ENCODE results near the gene ALDH3B2.

Gene ALDH3B2

DNA sequence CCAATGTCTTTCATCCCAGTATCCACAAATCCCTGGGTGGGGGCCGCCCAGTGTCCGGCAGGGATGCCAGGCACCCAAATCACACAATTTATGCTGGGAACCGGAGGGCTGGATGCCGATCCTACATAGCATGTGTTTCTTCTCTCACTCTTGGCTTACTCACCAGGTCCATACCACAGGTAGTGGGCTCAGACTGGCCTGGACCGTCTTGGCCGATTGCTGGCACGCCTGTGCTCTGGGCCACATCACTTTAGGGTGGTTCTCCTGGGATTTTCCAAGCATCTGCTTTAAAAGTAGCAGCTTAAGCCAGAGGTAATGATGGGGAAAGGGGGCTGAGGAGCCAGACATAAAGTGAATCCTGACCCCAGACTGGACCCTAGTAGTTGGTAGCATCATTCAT lies 22.6 kb upstream of the ALDH3B2 start:
- no peak overlapping the region for H3K27ac ChIP-seq (ENCODE audit: low read length, poor library complexity, severe bottlenecking)
- no peak overlapping the region for H2BK12ac ChIP-seq (ENCODE audit: low read length in 2 of 2)
- peaks cover 8 to 36% of the 10 kb centered on the region in 2 experiments for H3K27me3 ChIP-seq (ENCODE audit: control insufficient read depth in 1 of 2, insufficient read depth in 1 of 2, low read length in 2 of 2)
- peaks cover 7% of the 10 kb centered on the region for H3K9me3 ChIP-seq (ENCODE audit: control insufficient read depth, low read length)
- H2AK5ac ChIP-seq (ENCODE audit: low read length, severe bottlenecking): no peak overlapping the region
- H2BK120ac ChIP-seq (ENCODE audit: low read depth, low read length): no peak overlapping the region
- no peak overlapping the region for H2AFZ ChIP-seq (ENCODE audit: low read depth, low read length)
- H3K4ac ChIP-seq (ENCODE audit: low read depth in 1 of 2, low read length in 2 of 2): no peak overlapping the region
- no peak overlapping the region for H2BK15ac ChIP-seq (ENCODE audit: low read depth, poor library complexity, severe bottlenecking)
- H3K4me1 ChIP-seq (ENCODE audit: control insufficient read depth, insufficient read depth, low read depth, low read length): no peaks in the 10 kb centered on the region
- H3K4me2 ChIP-seq (ENCODE audit: low read length, poor library complexity, severe bottlenecking): no peak overlapping the region
- no peak overlapping the region for H4K91ac ChIP-seq (ENCODE audit: low read length)
- no peak overlapping the region for H3K18ac ChIP-seq (ENCODE audit: low read depth in 1 of 2, low read length in 2 of 2)
- H3K4me3 ChIP-seq (ENCODE audit: insufficient read depth in 1 of 2, low read depth in 1 of 2, low read length in 2 of 2): no peak overlapping the region
- no peaks in the 10 kb centered on the region for H3K79me1 ChIP-seq (replicated peaks; ENCODE audit: low read length, poor library complexity, severe bottlenecking)
- H3K36me3 ChIP-seq (ENCODE audit: control insufficient read depth in 1 of 2, insufficient read depth in 2 of 2, low read depth in 1 of 2, low read length in 2 of 2): no peaks in the 10 kb centered on the region
- H3K23ac ChIP-seq (ENCODE audit: low read length in 2 of 2): no peak overlapping the region
- no peak overlapping the region for H4K8ac ChIP-seq (ENCODE audit: low read length)
- 86% methylated on average over 7 of the region's 7 CpGs for WGBS
- no peak overlapping the region for H3K9ac ChIP-seq (ENCODE audit: low read length)
- no peak overlapping the region for H2BK5ac ChIP-seq (ENCODE audit: low read depth, low read length, poor library complexity, severe bottlenecking)
- DNase-seq: no peak
- H3K14ac ChIP-seq (ENCODE audit: low read length in 2 of 2): no peak overlapping the region

DNA sequence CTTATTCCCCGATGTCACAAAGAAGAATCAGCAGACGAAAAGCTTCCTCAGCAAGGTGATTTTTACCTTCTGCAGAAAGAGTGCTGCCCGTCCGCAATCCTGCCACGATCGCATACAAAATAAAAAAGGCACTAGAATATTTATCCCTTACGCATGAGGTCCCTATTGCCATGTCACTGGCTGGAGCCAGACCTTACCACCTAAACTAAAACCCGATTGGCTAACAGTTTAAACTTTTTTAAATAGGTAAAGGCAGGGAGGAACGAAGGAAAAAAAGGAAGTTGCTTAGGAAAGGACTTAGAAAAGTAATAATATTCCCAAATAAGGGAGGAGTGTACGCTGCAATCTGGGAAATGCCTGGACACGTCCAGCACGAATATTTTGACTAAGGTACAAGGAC lies 21.2 kb upstream of the ALDH3B2 start:
- no peak overlapping the region for H3K14ac ChIP-seq (ENCODE audit: low read length in 2 of 2)
- H3K4me2 ChIP-seq (ENCODE audit: low read length, poor library complexity, severe bottlenecking): no peak overlapping the region
- peaks cover 8 to 44% of the 10 kb centered on the region in 2 experiments for H3K27me3 ChIP-seq (ENCODE audit: control insufficient read depth in 1 of 2, insufficient read depth in 1 of 2, low read length in 2 of 2)
- H3K23ac ChIP-seq (ENCODE audit: low read length in 2 of 2): no peak overlapping the region
- H4K8ac ChIP-seq (ENCODE audit: low read length): no peak overlapping the region
- no peaks in the 10 kb centered on the region for H3K4me1 ChIP-seq (ENCODE audit: control insufficient read depth, insufficient read depth, low read depth, low read length)
- H4K91ac ChIP-seq (ENCODE audit: low read length): no peak overlapping the region
- H2AFZ ChIP-seq (ENCODE audit: low read depth, low read length): no peak overlapping the region
- DNase-seq: no peak
- no peak overlapping the region for H3K18ac ChIP-seq (ENCODE audit: low read depth in 1 of 2, low read length in 2 of 2)
- H2BK15ac ChIP-seq (ENCODE audit: low read depth, poor library complexity, severe bottlenecking): no peak overlapping the region
- H2BK12ac ChIP-seq (ENCODE audit: low read length in 2 of 2): no peak overlapping the region
- no peaks in the 10 kb centered on the region for H3K79me1 ChIP-seq (replicated peaks; ENCODE audit: low read length, poor library complexity, severe bottlenecking)
- 87% methylated on average over 11 of the region's 12 CpGs for WGBS
- no peak overlapping the region for H2BK5ac ChIP-seq (ENCODE audit: low read depth, low read length, poor library complexity, severe bottlenecking)
- no peak overlapping the region for H2AK5ac ChIP-seq (ENCODE audit: low read length, severe bottlenecking)
- H3K27ac ChIP-seq (ENCODE audit: low read length, poor library complexity, severe bottlenecking): no peak overlapping the region
- H3K4ac ChIP-seq (ENCODE audit: low read depth in 1 of 2, low read length in 2 of 2): no peak overlapping the region
- H2BK120ac ChIP-seq (ENCODE audit: low read depth, low read length): no peak overlapping the region
- no peaks in the 10 kb centered on the region for H3K36me3 ChIP-seq (ENCODE audit: control insufficient read depth in 1 of 2, insufficient read depth in 2 of 2, low read depth in 1 of 2, low read length in 2 of 2)
- peaks cover 7% of the 10 kb centered on the region for H3K9me3 ChIP-seq (ENCODE audit: control insufficient read depth, low read length)
- no peak overlapping the region for H3K4me3 ChIP-seq (ENCODE audit: insufficient read depth in 1 of 2, low read depth in 1 of 2, low read length in 2 of 2)
- H3K9ac ChIP-seq (ENCODE audit: low read length): no peak overlapping the region

DNA sequence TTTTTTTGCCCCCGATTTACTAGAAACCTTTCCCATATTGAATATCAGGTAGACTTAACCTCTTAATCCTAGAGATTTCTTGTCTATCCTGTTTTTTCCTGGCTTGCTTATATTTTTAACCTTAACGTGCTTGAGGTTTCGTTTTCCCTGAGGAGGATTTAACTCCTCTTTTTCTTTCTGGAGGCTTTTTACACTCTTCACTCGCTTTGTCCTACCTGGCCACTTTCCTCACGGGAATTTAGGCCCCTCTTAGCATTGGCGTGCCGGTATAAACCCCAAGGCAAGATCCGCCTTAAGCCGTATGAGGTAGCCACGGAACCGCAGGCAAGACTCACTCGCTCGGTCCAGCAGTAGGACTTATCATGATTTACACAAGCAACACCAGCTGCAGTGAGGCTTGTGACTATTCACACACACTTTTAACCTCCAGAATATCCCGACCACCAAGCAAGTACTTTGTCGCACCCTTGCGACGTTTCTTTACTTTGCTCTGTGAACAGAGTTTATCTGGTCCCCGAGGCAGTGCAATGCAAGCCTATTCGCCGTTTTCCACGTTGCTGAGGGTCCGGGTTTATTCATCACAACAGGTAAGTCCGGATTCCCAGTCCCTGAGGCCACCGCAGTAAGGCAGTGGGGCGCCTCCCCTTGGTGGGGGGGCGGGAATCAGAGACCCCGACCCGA lies 20.6 kb upstream of the ALDH3B2 start:
- Histone ChIP-seq H3K9me3 (ENCODE audit: control insufficient read depth, low read length) (peaks cover 7% of the 10 kb centered on the region), H3K36me3 (ENCODE audit: control insufficient read depth in 1 of 2, insufficient read depth in 2 of 2, low read depth in 1 of 2, low read length in 2 of 2) (no peaks in the 10 kb centered on the region), H2BK120ac (ENCODE audit: low read depth, low read length) (no peak overlapping the region), H3K4me2 (ENCODE audit: low read length, poor library complexity, severe bottlenecking) (no peak overlapping the region), H3K4ac (ENCODE audit: low read depth in 1 of 2, low read length in 2 of 2) (no peak overlapping the region), H3K4me3 (ENCODE audit: insufficient read depth in 1 of 2, low read depth in 1 of 2, low read length in 2 of 2) (no peak overlapping the region), H2BK5ac (ENCODE audit: low read depth, low read length, poor library complexity, severe bottlenecking) (no peak overlapping the region), H3K27ac (ENCODE audit: low read length, poor library complexity, severe bottlenecking) (no peak overlapping the region), H3K23ac (ENCODE audit: low read length in 2 of 2) (no peak overlapping the region), H3K9ac (ENCODE audit: low read length) (no peak overlapping the region), H3K14ac (ENCODE audit: low read length in 2 of 2) (no peak overlapping the region), H4K91ac (ENCODE audit: low read length) (no peak overlapping the region), H2AK5ac (ENCODE audit: low read length, severe bottlenecking) (no peak overlapping the region), H3K79me1 (replicated peaks; ENCODE audit: low read length, poor library complexity, severe bottlenecking) (no peaks in the 10 kb centered on the region), H4K8ac (ENCODE audit: low read length) (no peak overlapping the region), H2BK12ac (ENCODE audit: low read length in 2 of 2) (no peak overlapping the region), H2AFZ (ENCODE audit: low read depth, low read length) (no peak overlapping the region), H3K4me1 (ENCODE audit: control insufficient read depth, insufficient read depth, low read depth, low read length) (no peaks in the 10 kb centered on the region), H3K27me3 (ENCODE audit: control insufficient read depth in 1 of 2, insufficient read depth in 1 of 2, low read length in 2 of 2) (peaks cover 8 to 45% of the 10 kb centered on the region in 2 experiments), H2BK15ac (ENCODE audit: low read depth, poor library complexity, severe bottlenecking) (no peak overlapping the region), H3K18ac (ENCODE audit: low read depth in 1 of 2, low read length in 2 of 2) (no peak overlapping the region)
- DNase-seq: no peak
- 91% methylated on average over 28 of the region's 28 CpGs for WGBS

DNA sequence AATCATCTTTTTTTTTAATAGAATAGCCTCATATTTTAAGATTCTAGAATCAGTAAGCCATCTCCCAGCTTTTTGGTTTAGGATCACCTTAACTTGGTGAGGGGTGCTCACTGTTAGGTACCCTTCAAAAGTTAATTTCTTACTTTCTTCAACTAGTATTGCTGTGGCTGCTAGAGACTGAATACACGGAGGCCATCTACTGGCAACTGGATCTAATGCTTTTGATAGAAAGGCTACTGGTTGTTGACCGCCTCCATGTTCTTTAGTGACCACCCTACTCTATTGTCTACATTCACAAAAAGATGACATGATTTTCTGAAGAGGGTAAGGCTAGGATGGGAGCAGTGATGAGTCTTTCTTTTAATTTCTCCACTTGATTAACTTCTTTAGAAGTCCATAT lies 16.7 kb upstream of the ALDH3B2 start:
- Histone ChIP-seq H2BK12ac (ENCODE audit: low read length in 2 of 2) (no peak overlapping the region), H3K4ac (ENCODE audit: low read depth in 1 of 2, low read length in 2 of 2) (no peak overlapping the region), H4K91ac (ENCODE audit: low read length) (no peak overlapping the region), H2BK5ac (ENCODE audit: low read depth, low read length, poor library complexity, severe bottlenecking) (no peak overlapping the region), H2BK120ac (ENCODE audit: low read depth, low read length) (no peak overlapping the region), H3K27ac (ENCODE audit: low read length, poor library complexity, severe bottlenecking) (no peak overlapping the region), H2BK15ac (ENCODE audit: low read depth, poor library complexity, severe bottlenecking) (no peak overlapping the region), H3K79me1 (replicated peaks; ENCODE audit: low read length, poor library complexity, severe bottlenecking) (no peaks in the 10 kb centered on the region), H2AK5ac (ENCODE audit: low read length, severe bottlenecking) (no peak overlapping the region), H4K8ac (ENCODE audit: low read length) (no peak overlapping the region), H3K4me3 (ENCODE audit: insufficient read depth in 1 of 2, low read depth in 1 of 2, low read length in 2 of 2) (no peak overlapping the region), H3K4me1 (ENCODE audit: control insufficient read depth, insufficient read depth, low read depth, low read length) (no peaks in the 10 kb centered on the region), H3K36me3 (ENCODE audit: control insufficient read depth in 1 of 2, insufficient read depth in 2 of 2, low read depth in 1 of 2, low read length in 2 of 2) (no peaks in the 10 kb centered on the region), H3K23ac (ENCODE audit: low read length in 2 of 2) (no peak overlapping the region), H2AFZ (ENCODE audit: low read depth, low read length) (no peak overlapping the region), H3K9ac (ENCODE audit: low read length) (no peak overlapping the region), H3K18ac (ENCODE audit: low read depth in 1 of 2, low read length in 2 of 2) (no peak overlapping the region), H3K27me3 (ENCODE audit: control insufficient read depth in 1 of 2, insufficient read depth in 1 of 2, low read length in 2 of 2) (peaks cover 7 to 42% of the 10 kb centered on the region in 2 experiments), H3K14ac (ENCODE audit: low read length in 2 of 2) (no peak overlapping the region), H3K9me3 (ENCODE audit: control insufficient read depth, low read length) (no peaks in the 10 kb centered on the region), H3K4me2 (ENCODE audit: low read length, poor library complexity, severe bottlenecking) (no peak overlapping the region)
- DNase-seq: no peak
- WGBS: no CpG with 5 or more reads among the region's 2 CpGs
